HL-60/S4 treated with phorbol 12-myristate 13-acetate at 8.2 ng/mL for 4 days and 3 days (cell line): ENCODE results near the gene APH1A.
"Not testable (repeated sequence)": the region's sequence is repeated elsewhere in the genome, so short reads cannot be mapped to it uniquely, and the experiment has no call there.

Source experiments
- in situ Hi-C: fragments of 300-500 bp; cut with MboI; formaldehyde crosslinking; loops from 2 replicates; pipeline ENCODE4 v1.15.0; 2022; ENCODE audit warnings: low sequenced_read_pairs

APH1A gene

GRCh38 chr1:150268705-150269403 lies at the start of gene APH1A:
APH1A (minus strand) TSS chr1:150269016; CDS start chr1:150268810, 206 bp downstream.
- in situ Hi-C loops, result loop anchor here (25.0 kb wide), 1 partner anchor 268 kb away; the partner anchor contains the start of gene ADAMTSL4

GRCh38 chr1:150314691-150315090 lies 45.9 kb upstream of the APH1A start:
- in situ Hi-C loops, result not testable (repeated sequence)

GRCh38 chr1:150311762-150312161 lies 42.9 kb upstream of the APH1A start:
- in situ Hi-C loops, result no loop called here

DNA sequence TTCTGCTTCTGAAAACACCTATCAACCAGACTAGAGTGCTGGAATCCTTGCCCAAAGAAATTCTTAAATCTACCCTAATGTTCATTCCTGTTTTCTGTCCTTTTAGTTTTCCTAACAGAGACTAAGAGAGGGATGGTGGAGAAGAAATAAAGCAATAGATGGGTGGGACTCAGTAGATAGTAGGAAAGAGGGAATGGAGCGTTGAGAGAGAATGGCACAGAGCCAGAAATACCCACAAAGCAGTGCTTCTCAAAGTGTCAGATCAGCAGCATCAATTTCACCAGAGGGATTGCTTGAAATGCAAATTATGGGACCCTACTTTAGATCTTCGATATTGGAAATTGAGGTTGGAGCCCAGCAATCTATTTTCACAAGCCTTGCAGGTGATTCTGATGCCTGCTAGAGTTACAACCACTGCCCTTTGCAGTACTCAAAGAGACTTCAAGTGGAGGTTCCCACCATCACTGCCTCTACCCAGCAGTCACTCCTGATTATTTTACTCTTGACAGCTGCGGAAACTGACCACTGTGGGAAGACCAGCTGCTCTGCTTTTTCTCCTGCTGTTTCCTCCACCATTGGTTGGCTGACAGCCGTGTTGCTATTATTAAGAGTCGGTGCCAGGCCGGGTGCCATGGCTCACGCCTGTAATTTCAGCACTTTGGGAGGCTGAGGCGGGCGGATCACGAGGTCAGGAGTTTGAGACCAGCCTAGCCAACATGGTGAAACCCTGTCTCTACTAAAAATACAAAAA lies 41.1 kb upstream of the APH1A start:
- in situ Hi-C loops, result no loop called here

GRCh38 chr1:150308585-150308984 lies 39.8 kb upstream of the APH1A start:
- in situ Hi-C loops, result not testable (repeated sequence)

DNA sequence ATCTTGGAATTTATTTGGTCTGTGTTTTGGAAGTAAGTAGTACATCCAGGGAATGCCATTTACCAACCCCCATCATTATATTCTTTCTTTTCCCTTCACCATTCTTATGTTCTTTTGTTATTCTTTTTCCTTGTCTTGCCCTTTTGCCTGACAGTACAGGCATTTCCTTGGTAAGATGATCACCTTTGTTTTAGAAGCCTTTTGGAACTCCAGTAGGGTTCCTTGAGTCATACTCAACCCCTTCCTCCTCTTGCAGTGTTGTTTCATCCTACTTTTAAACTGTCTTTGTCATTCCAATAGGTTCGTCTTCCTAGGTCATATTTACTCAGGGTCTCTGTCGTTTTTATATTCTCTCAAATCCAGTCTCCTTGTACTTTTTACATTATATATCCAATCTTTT lies 34.1 kb upstream of the APH1A start:
- in situ Hi-C loops, result no loop called here

- in situ Hi-C loops, result no loop called here
Measured at GRCh38 chr1:150302338-150302737, 33.5 kb upstream of the APH1A start.

GRCh38 chr1:150299716-150300115 lies 30.9 kb upstream of the APH1A start:
- in situ Hi-C loops, result no loop called here

DNA sequence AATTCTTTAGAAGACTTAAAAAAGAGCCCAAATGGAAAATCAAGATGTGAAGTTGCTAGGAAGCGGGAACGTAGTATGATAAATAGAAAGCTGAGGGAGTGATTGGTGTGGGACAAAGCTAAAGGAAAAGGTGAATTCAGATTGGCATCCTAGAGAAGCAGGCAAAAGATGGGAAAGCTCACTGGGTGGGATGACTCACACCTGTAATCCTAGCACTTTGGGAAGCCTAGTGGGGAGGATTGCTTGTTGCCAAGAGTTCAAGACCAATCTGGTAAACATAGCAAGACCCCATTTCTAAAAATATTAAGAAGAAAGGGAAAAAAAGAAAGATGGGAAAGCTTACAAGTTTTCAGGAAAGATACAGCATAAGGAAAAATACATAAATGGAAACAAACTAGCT lies 26.7 kb upstream of the APH1A start:
- in situ Hi-C loops, result no loop called here

DNA sequence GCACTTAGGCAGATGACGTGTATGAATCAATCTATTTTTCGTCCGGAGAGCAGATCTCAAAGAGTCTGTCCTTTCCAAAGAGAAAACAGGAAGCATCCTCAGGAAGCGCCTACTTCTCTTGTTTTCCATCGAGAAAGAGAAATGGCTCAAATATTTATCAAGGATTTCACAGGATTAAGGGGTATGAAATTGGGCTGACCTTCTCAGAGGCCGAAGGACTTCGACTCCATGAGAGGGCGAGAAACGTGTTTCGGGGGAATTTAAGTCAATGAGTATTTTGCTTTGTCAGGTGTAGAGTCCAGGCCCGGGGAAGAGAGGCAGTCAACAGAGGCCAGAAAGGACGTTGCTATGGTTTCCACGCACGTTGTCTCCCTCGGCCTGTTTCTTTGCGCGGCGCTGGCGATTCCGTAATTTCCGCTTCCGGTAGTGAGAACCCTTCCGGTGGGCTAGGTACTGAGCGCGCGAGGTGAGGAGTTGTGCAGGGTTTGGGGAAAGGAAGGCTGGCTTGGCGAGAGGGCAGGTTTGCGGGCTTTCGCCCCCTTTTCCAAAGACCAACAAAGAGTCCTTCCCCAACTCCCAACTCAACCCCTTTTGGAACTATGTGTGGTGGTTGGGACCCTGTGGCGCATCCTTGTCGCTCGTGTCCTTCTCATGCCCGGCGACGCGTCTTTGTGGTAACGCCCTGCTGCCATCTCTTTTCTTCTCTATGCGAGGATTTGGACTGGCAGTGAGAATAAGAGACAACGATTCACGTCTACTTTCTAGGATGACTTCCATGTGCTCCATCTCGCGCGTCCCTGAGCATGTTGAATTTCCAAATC lies 24.8 kb upstream of the APH1A start, which contains the start of gene MRPS21:
TSS of gene MRPS21 (plus strand) at position 429 of the 821 bp plus-strand sequence. CDS start 506 bp downstream, outside the sequence.
- in situ Hi-C loops, result no loop called here

- in situ Hi-C loops, result no loop called here
Measured at GRCh38 chr1:150288822-150289221, 20.0 kb upstream of the APH1A start.

GRCh38 chr1:150288382-150288781 lies 19.6 kb upstream of the APH1A start:
- in situ Hi-C loops, result no loop called here

GRCh38 chr1:150283260-150283659 lies 14.4 kb upstream of the APH1A start:
- in situ Hi-C loops, result no loop called here

DNA sequence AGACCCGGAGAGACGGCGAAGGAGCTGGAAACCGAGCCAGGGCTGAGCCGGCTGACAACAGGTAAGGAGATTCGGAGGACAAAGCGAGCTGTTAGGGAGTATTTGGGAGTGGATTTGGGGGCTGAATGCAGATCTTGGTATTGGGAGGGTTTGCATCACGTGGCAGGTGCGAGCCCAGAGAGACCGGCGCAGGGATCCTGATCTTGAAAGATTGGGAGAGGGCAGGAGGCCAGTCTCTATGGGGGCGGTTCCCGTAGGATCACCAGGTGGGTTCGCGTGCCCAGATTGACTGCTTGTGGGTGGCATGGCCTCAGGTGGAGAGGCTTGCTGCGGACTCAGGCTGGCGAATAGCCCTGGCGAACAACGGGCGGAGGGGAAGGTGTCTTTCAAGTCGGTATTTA lies 13.7 kb upstream of the APH1A start:
- in situ Hi-C loops, result no loop called here

GRCh38 chr1:150281758-150282557 lies 13.1 kb upstream of the APH1A start, which contains the start of gene CIART:
CIART (plus strand) TSS chr1:150282554; CDS start chr1:150283268, 714 bp downstream.
- in situ Hi-C loops, result no loop called here

GRCh38 chr1:150281221-150281757 lies 12.5 kb upstream of the APH1A start:
- in situ Hi-C loops, result no loop called here

DNA sequence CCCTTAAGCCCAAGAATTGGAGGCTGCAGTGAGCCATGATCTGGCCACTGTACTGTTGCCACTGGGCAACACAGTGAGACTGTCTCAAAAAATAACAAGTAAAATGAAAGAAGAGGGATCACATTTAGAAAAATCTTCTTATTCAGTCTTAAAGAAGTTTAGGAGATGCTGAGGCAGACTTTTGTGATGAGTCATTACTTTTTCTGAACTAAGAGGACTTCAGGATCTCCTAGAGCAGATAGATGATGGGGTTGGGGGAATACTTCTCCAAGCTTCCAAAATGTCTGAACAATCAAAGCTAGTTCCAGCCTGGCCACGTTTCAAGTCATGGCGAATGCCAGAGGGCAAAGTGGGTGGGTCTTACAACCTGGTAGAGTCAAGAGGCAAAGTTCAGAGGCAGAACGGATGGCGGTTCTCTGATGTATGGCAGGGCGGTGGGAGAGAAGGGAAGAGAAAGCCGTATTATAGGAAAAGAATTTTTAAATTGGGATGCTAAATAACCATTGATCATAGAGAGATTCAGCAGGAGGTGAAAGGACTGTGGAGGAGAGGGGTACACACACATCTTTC lies 11.4 kb upstream of the APH1A start:
- in situ Hi-C loops, result no loop called here

- in situ Hi-C loops, result loop anchor here (25.0 kb wide), 1 partner anchor 264 kb away; the partner anchor contains the start of gene ADAMTSL4
Measured at GRCh38 chr1:150273311-150273710, 4.5 kb upstream of the APH1A start.

GRCh38 chr1:150271291-150271959 lies 2.6 kb upstream of the APH1A start:
- in situ Hi-C loops, result loop anchor here (25.0 kb wide), 1 partner anchor 266 kb away; the partner anchor contains the start of gene ADAMTSL4
